Mammary epithelial cell (primary cell): ENCODE data around the gene NOC2L.

Source experiments
- EZH2 ChIP-seq: IDR thresholded peaks from 2 replicates; pipeline ENCODE4 v1.6.1; 2012; ENCODE audit warnings: low read length, inconsistent platforms, borderline replicate concordance
- TF ChIP-seq, protein P1 (sequence below), 2 donors: IDR thresholded peaks in 1 of 2; conservative IDR thresholded peaks in 1 of 2; 2 replicates each; pipeline ENCODE4 v1.5.1; 2011 to 2012; ENCODE audit warnings: inconsistent platforms in 2 of 2, low read length in 2 of 2, mild to moderate bottlenecking in 2 of 2, control low read depth in 1 of 2, low read depth in 1 of 2; ENCODE audit not compliant: insufficient read depth in 1 of 2; ENCODE audit errors: extremely low read depth in 1 of 2

DNA sequence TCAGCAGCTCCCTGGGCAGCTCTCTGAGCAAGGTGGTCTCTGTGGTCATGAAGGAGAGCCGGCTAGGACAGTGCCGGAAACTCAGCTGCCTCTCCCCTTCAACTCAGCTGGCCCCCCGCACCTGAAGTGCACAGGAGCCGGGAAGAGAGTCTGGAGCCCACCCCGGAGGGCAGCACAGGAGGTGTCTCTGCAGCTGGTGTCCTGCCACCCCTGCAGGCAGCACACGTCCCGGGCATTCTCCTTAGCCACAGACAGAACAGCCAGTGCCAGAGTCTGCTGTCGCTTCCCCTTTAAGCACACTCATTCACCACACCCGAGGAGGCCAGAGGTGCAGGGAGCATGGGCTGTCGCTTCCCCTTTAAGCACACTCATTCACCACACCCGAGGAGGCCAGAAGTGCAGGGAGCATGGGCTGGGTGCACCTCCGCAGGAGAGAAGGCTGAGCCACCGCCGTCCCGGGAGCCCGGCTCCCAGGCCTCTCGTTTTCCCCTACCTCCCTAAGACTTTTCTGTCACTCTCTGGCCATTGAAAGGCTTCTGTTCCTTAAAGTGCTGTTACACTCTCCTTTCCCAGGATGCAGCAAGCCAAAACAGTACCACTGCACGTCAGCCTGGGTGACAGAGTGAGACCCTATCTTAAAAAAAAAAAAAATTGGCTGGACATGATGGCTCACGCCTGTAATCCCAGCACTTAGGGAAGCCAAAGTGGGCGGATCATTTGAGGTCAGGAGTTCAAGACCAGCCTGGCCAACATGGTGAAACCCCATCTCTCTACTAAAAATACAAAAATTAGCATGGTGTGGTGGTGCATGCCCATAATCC is 52.2 kb downstream of the NOC2L start:
- TF ChIP-seq, protein P1, sequence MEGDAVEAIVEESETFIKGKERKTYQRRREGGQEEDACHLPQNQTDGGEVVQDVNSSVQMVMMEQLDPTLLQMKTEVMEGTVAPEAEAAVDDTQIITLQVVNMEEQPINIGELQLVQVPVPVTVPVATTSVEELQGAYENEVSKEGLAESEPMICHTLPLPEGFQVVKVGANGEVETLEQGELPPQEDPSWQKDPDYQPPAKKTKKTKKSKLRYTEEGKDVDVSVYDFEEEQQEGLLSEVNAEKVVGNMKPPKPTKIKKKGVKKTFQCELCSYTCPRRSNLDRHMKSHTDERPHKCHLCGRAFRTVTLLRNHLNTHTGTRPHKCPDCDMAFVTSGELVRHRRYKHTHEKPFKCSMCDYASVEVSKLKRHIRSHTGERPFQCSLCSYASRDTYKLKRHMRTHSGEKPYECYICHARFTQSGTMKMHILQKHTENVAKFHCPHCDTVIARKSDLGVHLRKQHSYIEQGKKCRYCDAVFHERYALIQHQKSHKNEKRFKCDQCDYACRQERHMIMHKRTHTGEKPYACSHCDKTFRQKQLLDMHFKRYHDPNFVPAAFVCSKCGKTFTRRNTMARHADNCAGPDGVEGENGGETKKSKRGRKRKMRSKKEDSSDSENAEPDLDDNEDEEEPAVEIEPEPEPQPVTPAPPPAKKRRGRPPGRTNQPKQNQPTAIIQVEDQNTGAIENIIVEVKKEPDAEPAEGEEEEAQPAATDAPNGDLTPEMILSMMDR (conservative IDR thresholded peaks at IDR 0.05 in 1 of 2, IDR thresholded peaks at IDR 0.05 in 1 of 2; ENCODE audit: extremely low read depth in 1 of 2, insufficient read depth in 1 of 2, low read depth in 1 of 2, low read length in 2 of 2), result no peak
- TF ChIP-seq EZH2, result no peak
